GM19468 (cell line): ENCODE results near the gene CKMT1B.
"Not testable (repeated sequence)": the region's sequence is repeated elsewhere in the genome, so short reads cannot be mapped to it uniquely, and the experiment has no call there.

Experiments
- ATAC-seq: cut with Tn5 transposase; IDR thresholded peaks from one replicate; pipeline ENCODE4 v1.9.1; 2021; ENCODE audit warnings: mild to moderate bottlenecking, moderate library complexity, moderate number of reproducible peaks; ENCODE audit not compliant: unreplicated experiment; ENCODE audit errors: extremely low read depth

Gene CKMT1B

DNA sequence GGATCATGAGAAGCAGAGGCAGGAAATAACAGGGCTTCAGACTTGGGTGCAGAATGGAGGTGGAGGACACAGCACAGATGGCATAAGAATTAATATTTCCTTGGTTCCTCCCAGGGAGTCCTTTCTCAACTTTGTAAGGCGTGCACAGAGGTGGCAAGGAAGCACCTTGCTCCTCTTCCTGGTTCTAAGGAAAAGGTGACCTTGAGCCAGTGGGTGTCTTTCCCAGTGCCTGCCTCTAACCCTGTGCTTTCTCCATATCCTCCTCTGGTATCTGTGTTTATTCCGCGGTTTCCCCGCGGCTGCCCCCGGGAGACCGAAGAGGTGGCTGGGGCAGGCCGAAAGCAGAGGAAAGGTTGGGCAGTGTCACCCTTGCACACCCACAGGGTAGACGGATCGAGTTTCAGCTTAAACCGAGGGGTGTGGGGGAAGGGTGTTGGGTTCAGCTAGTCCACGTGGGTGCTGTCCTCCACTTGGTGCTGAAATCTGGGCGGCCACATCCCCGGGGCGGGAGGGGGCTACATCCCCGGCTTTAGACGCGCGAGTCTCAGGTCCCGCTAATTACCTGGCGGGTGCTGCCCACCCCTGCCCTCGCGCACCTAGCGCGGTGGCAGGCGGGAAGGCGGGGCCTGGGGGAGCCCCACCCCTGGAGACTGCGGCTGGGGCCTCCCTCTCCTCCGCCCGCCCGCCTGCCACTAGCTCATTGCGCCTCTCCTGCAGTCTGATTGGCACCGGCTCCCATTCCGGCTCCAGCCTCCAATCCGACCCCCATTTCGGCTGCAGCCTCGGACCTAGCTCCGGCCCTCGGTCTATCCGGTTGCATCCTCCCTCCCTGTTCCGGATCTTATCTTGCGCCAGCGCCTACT lies at the start of gene CKMT1B:
Gene CKMT1B (plus strand): TSS at position 700 of the 863 bp plus-strand sequence. CDS start 192 bp downstream, outside the sequence.
- ATAC-seq = not testable (repeated sequence)

DNA sequence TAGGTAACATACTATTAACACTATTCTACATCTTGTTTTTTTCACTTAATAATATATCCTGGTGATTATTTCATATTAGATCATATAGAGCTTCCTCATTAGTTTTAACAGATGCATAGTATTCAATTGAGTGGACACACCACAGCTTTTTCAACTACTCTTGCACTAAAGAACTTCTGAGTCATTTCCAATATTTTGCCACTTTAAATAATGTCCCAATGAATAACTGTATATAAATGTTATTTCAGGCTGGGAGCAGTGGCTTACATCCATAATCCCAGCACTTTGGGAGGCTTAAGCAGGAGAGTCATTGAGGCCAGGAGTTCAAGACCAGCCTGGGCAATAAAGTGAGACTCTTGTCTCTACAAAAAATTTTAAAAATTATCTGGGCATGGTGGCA lies 49.6 kb upstream of the CKMT1B start:
- ATAC-seq = no peak

DNA sequence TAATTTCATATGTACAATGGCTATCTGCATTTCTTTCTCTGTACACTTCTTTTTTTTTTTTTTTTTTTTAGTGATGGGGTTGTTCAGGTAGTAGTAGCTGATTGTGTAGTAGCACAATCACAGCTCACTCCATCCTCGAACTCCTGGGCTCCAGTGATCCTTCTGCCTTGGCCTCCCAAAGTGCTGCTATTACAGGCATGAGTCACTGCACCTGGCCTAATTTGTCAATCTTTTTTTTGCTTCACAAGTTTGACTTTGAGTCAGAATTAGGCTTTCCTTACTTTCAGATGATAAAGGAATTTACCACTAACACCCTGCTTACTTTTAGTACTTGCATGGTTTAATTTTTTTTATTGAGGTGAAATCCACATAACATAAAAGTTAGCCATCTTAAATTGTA lies 48.4 kb upstream of the CKMT1B start:
- ATAC-seq = no peak

DNA sequence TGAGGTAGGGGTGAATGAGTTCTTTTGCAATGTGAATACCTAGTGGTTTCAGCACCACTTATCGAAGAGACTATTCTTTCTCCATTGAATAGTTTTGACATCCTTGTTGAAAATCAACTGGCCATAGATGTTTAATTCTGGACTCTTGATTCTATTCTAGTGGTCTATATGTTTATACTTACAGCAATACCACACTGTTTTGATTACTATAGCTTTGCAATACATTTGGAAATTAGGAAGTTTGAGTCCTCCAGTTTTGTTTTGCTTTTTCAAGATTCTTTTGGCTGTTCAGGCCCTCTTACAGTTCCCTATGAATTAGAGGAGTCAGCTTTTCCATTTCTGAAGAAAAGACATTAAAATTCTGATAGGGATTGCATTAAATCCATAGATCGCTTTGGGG lies 46.3 kb upstream of the CKMT1B start:
- no peak for ATAC-seq

DNA sequence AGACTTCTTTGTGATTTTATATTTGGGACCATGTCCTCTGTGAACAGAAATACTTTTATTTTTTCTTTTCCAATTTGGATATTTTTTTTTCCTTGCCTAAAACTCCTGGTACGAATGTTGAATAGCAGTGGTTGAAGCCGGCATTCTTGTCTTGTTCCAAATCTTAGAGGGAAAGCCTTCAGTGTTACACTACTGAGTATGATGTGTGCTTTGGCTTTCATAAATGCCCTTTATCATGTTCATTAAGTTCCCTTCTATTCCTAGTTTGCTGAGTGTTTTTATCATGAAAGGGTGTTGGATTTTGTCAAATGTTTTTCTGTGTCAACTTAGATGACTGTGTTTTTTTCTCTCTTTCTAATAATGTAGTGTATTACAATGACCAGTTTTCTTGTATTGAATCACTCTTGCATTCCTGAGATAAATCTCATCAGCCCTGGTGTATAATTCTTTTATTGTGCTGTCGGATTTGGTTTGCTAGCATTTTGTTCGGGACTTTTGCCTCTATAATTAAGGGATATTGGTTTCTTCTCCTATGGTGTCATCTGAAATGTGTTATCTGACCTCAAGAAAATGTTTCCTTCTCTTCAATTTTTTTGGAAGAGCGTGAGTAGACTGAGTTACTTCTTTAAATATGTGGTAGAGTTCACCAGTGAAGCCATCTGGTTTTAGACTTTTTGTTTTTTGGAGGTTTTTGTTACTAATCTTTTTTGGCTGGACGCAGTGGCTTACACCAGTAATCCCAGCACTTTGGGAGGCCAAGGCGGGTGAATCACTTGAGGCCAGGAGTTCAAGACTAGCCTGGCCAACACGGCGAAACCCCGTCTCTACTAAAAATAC lies 43.1 kb upstream of the CKMT1B start:
- no peak for ATAC-seq

DNA sequence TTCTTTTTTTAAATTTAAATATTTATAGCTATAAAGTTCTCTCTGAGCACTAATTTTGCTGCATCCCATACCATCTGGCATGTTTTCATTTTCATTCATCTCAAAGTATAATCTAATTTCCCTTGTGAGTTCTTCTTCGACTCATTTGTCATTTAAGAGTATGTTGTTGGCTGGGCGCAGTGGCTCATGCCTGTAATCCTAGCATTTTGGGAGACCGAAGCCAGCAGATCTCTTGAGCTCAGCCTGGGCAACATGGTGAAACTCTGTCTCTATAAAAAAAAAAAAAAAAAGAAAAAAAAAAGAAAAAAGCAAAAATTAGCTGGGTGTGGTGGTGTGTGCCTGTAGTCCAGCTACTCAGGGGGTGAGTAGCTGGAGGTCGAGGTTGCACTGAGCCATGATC lies 41.6 kb upstream of the CKMT1B start:
- no peak for ATAC-seq

DNA sequence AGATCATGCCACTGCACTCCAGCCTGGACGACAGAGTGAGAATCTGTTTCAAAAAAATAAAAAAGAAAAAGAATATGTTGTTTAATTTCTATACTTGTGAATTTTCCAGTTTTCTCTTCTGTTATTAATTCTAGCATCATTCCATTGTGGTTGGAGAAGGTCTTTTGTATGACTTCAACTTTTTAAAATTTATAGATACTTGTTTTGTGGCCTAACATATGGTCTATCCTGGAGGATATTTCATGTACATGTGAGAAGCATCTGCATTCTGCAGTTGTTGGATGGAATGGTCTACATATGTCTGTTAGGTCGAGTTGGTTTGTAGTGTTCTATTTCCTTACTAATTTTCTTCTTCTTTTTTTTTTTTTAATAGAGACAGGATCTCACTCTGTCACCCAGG lies 40.8 kb upstream of the CKMT1B start:
- ATAC-seq = no peak

DNA sequence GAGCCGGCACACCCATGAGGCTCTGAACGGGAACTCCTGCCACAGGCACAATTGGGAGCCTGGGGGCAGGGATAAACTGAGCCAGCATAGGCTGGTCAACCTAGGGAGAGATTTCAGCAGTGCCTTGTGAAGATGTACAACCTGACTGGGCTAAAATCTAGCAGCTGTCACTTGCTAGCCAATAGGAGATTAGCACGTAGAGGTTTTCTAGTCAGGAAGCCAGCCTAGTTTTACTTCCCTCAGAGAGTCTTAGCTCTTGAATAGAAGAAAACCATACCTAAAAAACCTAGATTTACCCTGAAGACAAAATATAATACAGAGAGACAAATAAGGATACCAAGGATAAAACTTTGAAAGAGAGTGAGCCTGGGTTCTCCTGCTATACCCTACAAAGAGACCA lies 31.1 kb upstream of the CKMT1B start:
- not testable (repeated sequence) for ATAC-seq

DNA sequence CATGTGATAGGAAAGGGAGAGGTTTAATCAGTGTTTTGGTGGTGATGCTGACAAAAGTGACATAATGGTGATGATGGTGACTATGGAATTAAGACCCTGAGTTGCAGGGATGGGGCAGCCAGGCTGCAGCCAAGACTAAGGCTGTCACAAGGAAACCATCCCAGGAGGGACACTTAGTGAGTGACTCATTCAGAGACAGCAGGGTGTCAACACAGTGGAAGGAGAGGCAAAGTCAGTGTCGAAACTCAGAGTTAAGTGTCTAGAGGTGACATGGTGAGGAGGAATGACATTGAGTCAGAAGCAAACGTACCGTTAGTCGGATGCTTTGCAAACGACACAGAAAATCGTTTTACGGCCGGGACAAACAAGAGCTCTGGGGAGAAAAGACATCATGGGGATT lies 30.0 kb upstream of the CKMT1B start:
- not testable (repeated sequence) for ATAC-seq

DNA sequence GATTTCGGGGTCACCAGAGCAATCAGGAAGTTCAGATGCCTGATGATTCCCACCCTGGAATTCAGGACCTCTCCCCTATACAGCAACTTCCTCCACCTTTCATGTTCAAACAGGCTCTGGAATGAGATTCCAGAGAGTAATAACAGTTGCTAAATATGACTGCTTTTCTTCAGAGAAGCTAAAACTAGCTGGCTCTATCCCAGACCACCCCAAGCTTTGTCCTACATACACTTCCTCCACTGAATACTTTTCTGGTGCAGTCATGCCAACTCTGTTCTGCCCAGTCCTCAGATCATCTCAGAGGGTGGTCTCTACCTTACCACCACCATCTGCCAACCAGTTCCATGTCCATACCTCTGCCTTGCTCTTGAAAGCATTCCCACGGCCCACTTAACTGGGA lies 27.2 kb upstream of the CKMT1B start:
- not testable (repeated sequence) for ATAC-seq

DNA sequence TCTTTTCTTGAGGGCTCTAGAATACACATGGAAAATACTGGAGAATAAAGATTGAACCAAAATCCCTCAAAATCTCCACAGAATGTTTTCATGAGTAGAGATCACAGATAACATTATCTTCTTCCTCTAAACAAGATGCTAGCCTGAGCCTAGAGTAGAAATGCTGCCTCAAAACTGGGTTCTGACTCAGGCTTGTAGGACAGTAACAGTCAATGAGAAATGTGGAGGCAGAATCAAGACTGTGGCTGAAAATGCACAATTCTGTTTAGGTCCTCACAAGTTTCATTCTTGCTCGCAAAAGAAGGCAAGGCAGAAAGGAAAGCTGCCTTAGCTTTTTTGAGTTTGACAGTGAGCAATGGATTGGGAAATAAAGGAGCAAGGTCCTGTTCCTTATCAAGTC lies 19.2 kb upstream of the CKMT1B start:
- not testable (repeated sequence) for ATAC-seq

DNA sequence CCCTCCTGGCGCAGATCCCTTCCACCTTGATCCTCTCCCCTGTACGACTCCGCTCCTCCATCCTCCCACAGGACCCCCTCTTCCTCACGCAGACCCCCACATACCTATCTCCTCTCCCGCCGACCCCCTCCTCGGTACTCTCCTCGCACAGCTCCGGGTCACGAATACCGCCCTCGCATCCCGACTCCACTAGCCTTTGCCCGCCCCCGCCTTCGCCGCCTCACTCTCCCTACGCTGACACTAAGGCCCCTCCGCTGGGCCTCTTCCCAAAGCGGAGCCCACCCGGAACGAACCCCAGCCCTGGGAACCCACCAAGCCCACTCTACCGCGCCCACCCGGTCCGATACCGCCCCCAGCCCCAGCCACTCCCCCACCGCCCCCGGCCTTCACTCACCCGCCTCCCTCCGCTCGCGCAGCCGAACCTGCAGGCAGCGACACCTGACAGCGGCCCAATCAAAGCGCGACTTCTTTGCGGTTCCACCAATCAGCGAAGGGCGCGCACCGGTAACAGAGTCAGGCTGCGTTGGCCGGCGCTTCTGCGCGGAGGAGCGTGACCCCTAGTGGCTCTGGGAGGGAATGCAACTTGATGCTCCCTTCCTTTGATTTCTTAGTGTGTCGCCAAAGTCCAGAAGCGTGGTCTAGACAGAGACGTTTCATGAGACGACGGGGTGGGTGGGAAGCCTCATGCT lies 3.9 kb upstream of the CKMT1B start, which contains the start of gene PPIP5K1:
Gene PPIP5K1 (minus strand): TSS at position 431 of the 689 bp plus-strand sequence. CDS start 5,704 bp downstream, outside the sequence.
- ATAC-seq = peak; percentile 49

DNA sequence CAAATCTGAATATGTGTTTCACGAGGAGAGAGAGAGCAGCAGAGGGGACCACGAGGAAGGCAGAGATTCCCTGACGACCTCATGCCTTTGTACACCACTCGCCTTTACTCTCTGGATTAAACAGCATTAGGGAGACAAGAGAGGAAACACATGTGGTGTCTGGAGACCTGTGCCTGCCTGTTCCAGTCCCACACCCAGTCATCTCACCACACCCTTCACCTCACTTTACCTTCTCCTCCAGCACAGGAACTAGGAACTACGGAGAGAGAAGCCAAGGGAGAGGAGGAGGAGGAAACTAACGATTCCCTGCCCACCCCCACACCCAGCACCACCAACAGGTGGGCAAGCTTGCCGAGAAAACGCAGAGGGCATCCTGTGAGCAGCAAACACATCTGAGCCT lies 986 bp upstream of the CKMT1B start:
- not testable (repeated sequence) for ATAC-seq

DNA sequence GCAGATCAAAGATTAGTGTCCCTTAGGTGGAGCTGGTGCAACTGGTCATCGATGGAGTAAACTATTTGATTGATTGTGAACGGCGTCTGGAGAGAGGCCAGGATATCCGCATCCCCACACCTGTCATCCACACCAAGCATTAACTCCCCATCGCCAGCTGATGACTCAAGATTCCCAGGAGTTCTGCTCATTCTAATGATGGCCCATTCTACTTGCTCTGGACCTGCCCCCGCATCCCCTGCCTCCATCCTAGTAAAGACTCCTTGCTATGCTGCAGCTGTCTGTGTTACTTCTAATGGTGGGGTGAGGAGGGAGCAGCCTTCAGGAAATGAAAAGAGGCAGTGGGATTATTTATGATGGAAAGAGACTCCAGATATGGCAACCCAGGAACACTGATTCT lies 5.3 kb downstream of the CKMT1B start:
- not testable (repeated sequence) for ATAC-seq

DNA sequence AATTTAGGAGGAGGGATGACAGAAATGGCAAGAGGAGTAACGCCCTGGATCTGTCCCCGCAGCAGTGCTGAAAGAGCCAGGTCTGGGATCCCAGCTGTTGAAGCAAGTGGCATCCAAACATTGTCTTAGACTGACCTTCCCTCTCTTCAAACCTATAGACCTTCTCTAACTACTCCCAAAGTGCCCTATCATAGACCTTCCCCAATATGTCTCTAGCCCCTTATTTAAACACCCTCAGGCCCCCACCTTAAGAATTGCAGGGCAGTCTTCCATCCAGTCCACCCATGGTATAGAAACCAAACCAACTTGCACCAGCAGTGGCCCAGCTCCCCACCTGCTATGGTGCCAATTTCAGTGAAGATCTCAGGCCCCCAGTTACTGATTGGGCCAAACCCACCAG lies 6.4 kb downstream of the CKMT1B start:
- not testable (repeated sequence) for ATAC-seq

DNA sequence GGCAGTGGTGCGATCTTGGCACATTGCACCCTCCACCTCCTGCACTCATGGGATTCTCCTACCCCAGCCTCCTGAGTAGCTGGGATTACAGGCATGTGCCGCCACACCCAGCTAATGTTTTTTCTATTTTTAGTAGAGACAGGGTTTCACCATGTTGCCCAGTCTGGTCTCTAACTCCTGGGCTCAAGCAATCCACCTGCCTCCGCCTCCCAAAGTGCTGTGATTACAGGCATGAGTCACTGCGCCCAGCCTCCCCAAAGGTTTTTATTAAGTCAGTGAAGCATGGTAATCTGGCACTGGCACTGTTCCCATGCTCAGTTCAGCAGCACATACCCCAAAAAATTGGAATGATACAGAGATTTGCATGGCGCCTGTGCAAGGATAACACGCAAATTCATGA lies 8.4 kb downstream of the CKMT1B start:
- not testable (repeated sequence) for ATAC-seq

DNA sequence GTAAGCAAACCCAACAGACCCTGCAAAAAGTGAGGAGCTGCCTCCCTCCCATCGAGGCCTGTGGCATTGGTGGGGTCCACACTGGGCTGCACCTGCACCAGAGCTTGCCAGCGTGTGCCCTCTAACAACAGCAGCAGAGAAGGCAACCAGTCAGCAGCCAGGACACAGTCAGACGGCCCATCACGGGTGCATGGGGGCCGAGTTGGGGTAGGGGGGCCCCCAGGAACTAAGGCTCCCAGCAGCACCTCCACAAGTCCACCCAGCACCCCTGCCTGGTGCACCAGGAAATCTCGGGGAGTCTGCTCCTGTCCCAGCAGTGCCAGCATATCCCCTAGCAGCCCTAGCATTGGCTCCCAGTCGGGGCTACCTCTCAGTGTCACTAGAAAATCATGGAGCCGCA lies 23.9 kb downstream of the CKMT1B start:
- ATAC-seq = not testable (repeated sequence)

DNA sequence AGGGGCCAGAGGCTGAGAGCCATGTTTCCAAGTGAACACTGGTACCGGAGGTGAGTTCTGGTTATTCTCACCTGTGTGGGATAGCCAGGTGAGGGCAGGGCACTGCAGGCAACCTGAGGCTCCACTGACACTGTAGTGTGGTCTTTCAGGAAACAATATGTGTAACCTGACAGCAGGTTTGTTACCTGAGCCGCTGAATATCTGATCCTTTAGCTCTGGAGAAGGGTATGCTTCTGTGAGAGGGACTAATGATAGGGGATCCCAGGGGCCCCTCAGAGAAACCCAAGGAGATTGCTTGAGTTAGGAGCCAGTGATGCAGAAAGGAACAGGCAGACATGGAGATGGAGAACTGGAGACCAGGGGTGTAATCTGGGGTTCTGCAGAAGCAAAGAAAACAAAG lies 24.9 kb downstream of the CKMT1B start, which contains the start of gene STRC:
Gene STRC (minus strand): TSS at position 101 of the 400 bp plus-strand sequence. CDS start 78 bp downstream, at position 23.
- ATAC-seq = not testable (repeated sequence)

DNA sequence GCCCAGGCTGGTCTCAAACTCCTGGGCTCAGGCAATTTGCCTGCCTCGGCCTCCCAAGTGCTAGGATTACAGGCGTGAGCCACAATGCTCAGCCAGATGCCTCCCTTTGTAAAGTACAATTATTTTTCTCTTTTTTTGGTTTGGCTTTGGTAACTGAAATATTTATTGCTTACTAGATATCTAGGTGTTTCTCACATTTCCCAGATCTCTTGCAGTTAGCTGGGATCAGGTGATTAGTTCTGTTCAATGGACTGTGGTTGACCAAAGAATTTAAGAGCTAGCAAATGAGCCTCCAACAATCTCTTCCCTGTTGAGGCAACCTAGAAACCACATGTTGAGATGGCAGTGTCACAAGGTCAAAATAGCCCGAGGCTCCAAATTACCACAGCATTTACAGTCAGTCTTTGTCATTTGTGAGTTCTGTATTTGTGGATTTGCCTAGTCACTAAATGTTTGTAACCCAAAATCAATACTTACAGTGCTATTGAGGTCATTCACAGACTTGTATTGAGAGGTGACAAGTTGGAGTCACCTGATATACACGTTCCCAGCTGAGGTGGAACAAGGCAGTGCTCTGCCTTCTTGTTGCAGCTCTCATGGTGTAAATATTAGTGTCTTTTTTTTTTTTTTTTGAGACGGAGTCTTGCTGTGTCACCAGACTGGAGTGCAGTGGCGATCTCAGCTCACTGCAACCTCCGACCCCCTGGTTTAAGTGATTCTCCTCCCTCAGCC lies 28.4 kb downstream of the CKMT1B start:
- ATAC-seq = not testable (repeated sequence)

DNA sequence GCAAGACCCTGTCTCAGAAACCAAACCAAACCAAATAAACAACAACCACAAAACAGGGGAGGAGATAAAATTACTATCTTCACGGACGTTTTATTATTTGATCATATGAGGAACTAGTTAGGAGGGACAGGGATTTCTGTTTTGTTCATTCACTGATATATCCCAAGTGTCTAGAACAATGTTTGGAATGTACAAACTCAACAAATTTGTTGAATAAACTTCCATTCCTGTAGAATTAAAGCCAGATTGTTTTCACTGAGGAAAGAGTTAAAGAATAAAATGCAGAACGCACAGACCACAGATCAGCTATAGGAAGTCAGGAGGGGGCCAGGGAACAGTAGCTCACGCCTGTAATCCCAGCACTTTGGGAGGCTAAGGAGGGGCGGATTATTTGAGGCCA lies 31.3 kb downstream of the CKMT1B start:
- no peak for ATAC-seq
